T-helper 2 cell treated with Interferon-gamma antibody and Interleukin-4, amounts not matched to agents 5 μg/mL and 100 μg/mL, for 36 hours (primary cell): ENCODE results near the gene HTR4.
"Not testable (repeated sequence)": the region's sequence is repeated elsewhere in the genome, so short reads cannot be mapped to it uniquely, and the experiment has no call there.

Source experiments
- DNase-seq: peaks from one replicate; pipeline ENCODE4 v3.0.0; 2021; ENCODE audit warnings: low spot score
- H3K27ac Mint-ChIP-seq: one replicate; pipeline ENCODE4 v1.8.0; 2021; ENCODE audit warnings: mild to moderate bottlenecking, mixed read lengths
- H3K27me3 Mint-ChIP-seq: one replicate; pipeline ENCODE4 v1.8.0; 2021; ENCODE audit warnings: low read depth, mixed read lengths
- H3K36me3 Mint-ChIP-seq: one replicate; pipeline ENCODE4 v1.8.0; 2021; ENCODE audit warnings: low read depth, mixed read lengths
- H3K4me1 Mint-ChIP-seq: one replicate; pipeline ENCODE4 v1.8.0; 2021; ENCODE audit warnings: low read depth, mixed read lengths
- H3K4me3 Mint-ChIP-seq: one replicate; pipeline ENCODE4 v1.8.0; 2022; ENCODE audit warnings: mild to moderate bottlenecking, moderate library complexity, mixed read lengths
- H3K9me3 Mint-ChIP-seq: one replicate; pipeline ENCODE4 v1.8.0; 2021; ENCODE audit warnings: mixed read lengths

HTR4 gene

GRCh38 chr5:148482697-148483462, 171.4 kb downstream of the HTR4 start:
- DNase-seq = peak; percentile 34
- H3K27ac Mint-ChIP-seq = no peak overlapping the region
- H3K36me3 Mint-ChIP-seq = no peaks in the 10 kb centered on the region
- H3K4me3 Mint-ChIP-seq = no peak overlapping the region
- no peaks in the 10 kb centered on the region for H3K9me3 Mint-ChIP-seq
- H3K27me3 Mint-ChIP-seq = peaks cover 31% of the 10 kb centered on the region
- no peaks in the 10 kb centered on the region for H3K4me1 Mint-ChIP-seq

GRCh38 chr5:148482196-148482595, 172.1 kb downstream of the HTR4 start:
- H3K9me3 Mint-ChIP-seq = no peaks in the 10 kb centered on the region
- H3K27ac Mint-ChIP-seq = no peak overlapping the region
- no peaks in the 10 kb centered on the region for H3K4me1 Mint-ChIP-seq
- peaks cover 32% of the 10 kb centered on the region for H3K27me3 Mint-ChIP-seq
- DNase-seq = no peak
- no peaks in the 10 kb centered on the region for H3K36me3 Mint-ChIP-seq
- no peak overlapping the region for H3K4me3 Mint-ChIP-seq

- DNase-seq = no peak
- Mint-ChIP-seq H3K4me1 (no peaks in the 10 kb centered on the region), H3K36me3 (no peaks in the 10 kb centered on the region), H3K27me3 (peaks cover 14% of the 10 kb centered on the region), H3K27ac (no peak overlapping the region), H3K9me3 (no peaks in the 10 kb centered on the region), H3K4me3 (no peak overlapping the region)
Measured at GRCh38 chr5:148477429-148477828, 176.9 kb downstream of the HTR4 start.

GRCh38 chr5:148476302-148476701, 178.0 kb downstream of the HTR4 start:
- Mint-ChIP-seq H3K27ac (no peak overlapping the region), H3K4me3 (no peak overlapping the region), H3K9me3 (no peaks in the 10 kb centered on the region), H3K36me3 (no peaks in the 10 kb centered on the region), H3K4me1 (no peaks in the 10 kb centered on the region), H3K27me3 (peaks cover 12% of the 10 kb centered on the region)
- no peak for DNase-seq

- Mint-ChIP-seq H3K36me3 (no peaks in the 10 kb centered on the region), H3K27me3 (peaks cover 12% of the 10 kb centered on the region), H3K4me3 (no peak overlapping the region), H3K4me1 (no peaks in the 10 kb centered on the region), H3K9me3 (no peaks in the 10 kb centered on the region), H3K27ac (no peak overlapping the region)
- DNase-seq = no peak
Measured at GRCh38 chr5:148474025-148474511, 180.3 kb downstream of the HTR4 start.

- Mint-ChIP-seq H3K4me3 (no peak overlapping the region), H3K27me3 (peaks cover under 1% of the 10 kb centered on the region), H3K4me1 (no peaks in the 10 kb centered on the region), H3K36me3 (no peaks in the 10 kb centered on the region), H3K9me3 (no peaks in the 10 kb centered on the region), H3K27ac (no peak overlapping the region)
- no peak for DNase-seq
Measured at GRCh38 chr5:148471379-148471778, 182.9 kb downstream of the HTR4 start.

- no peaks in the 10 kb centered on the region for H3K4me1 Mint-ChIP-seq
- no peak overlapping the region for H3K4me3 Mint-ChIP-seq
- peaks cover 11% of the 10 kb centered on the region for H3K27me3 Mint-ChIP-seq
- H3K9me3 Mint-ChIP-seq = no peaks in the 10 kb centered on the region
- DNase-seq = no peak
- no peaks in the 10 kb centered on the region for H3K36me3 Mint-ChIP-seq
- H3K27ac Mint-ChIP-seq = no peak overlapping the region
Measured at GRCh38 chr5:148469501-148469935, 184.8 kb downstream of the HTR4 start.

- not testable (repeated sequence) for H3K4me3 Mint-ChIP-seq, H3K36me3 Mint-ChIP-seq, H3K4me1 Mint-ChIP-seq, H3K9me3 Mint-ChIP-seq, DNase-seq, H3K27ac Mint-ChIP-seq
- peaks cover 15% of the 10 kb centered on the region for H3K27me3 Mint-ChIP-seq
Measured at GRCh38 chr5:148468746-148469145, 185.6 kb downstream of the HTR4 start.

- Mint-ChIP-seq H3K27me3 (peaks cover 17% of the 10 kb centered on the region), H3K4me3 (no peak overlapping the region), H3K27ac (no peak overlapping the region), H3K36me3 (no peaks in the 10 kb centered on the region), H3K4me1 (no peaks in the 10 kb centered on the region), H3K9me3 (no peaks in the 10 kb centered on the region)
- no peak for DNase-seq
Measured at GRCh38 chr5:148467958-148468357, 186.4 kb downstream of the HTR4 start.

GRCh38 chr5:148466236-148466580, 188.1 kb downstream of the HTR4 start:
- H3K4me1 Mint-ChIP-seq = no peaks in the 10 kb centered on the region
- no peak for DNase-seq
- H3K36me3 Mint-ChIP-seq = no peaks in the 10 kb centered on the region
- H3K4me3 Mint-ChIP-seq = no peak overlapping the region
- H3K27ac Mint-ChIP-seq = no peak overlapping the region
- H3K27me3 Mint-ChIP-seq = peaks cover 25% of the 10 kb centered on the region
- no peaks in the 10 kb centered on the region for H3K9me3 Mint-ChIP-seq

- H3K36me3 Mint-ChIP-seq = no peaks in the 10 kb centered on the region
- no peak for DNase-seq
- no peaks in the 10 kb centered on the region for H3K4me1 Mint-ChIP-seq
- no peak overlapping the region for H3K27ac Mint-ChIP-seq
- peaks cover 27% of the 10 kb centered on the region for H3K27me3 Mint-ChIP-seq
- H3K4me3 Mint-ChIP-seq = no peak overlapping the region
- H3K9me3 Mint-ChIP-seq = no peaks in the 10 kb centered on the region
Measured at GRCh38 chr5:148465381-148466235, 188.7 kb downstream of the HTR4 start.

GRCh38 chr5:148459669-148460068, 194.7 kb downstream of the HTR4 start:
- Mint-ChIP-seq H3K4me3 (no peak overlapping the region), H3K27me3 (peaks cover 37% of the 10 kb centered on the region), H3K9me3 (no peaks in the 10 kb centered on the region), H3K36me3 (no peaks in the 10 kb centered on the region), H3K27ac (no peak overlapping the region), H3K4me1 (no peaks in the 10 kb centered on the region)
- DNase-seq = no peak

- Mint-ChIP-seq H3K9me3 (no peaks in the 10 kb centered on the region), H3K4me3 (no peak overlapping the region), H3K27ac (no peak overlapping the region), H3K27me3 (peaks cover 29% of the 10 kb centered on the region), H3K36me3 (no peaks in the 10 kb centered on the region), H3K4me1 (no peaks in the 10 kb centered on the region)
- no peak for DNase-seq
Measured at GRCh38 chr5:148458036-148458888, 196.1 kb downstream of the HTR4 start.
